Measurements from ENCODE around the gene BCL2L1.

DNA sequence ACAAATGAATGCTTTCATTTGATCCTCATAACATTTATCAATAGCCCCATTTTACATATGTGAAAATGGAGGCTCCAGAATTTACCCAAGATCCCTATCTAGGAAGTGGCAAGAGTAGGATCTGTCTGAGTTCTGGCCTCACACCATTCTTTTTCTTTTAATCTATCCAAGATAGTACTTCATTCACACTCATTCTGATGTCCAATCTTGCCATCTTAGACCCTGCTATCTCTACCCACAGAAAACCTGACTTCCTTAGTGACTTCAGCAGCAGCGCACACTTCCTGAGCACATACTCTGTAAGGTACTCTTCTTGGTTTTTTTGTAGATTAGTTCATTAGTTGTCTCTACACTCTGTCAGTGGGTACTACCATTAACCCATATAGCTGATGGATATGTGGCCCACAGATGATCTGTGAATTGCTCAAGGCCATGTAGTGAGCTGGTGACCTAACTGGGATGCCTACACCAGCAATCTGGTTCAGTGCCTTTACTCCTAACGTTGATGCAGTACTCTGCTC, 48.7 kb downstream of the BCL2L1 start:
- TF ChIP-seq EZH2 (IDR thresholded peaks at IDR 0.05; ENCODE audit: insufficient read depth, poor library complexity, severe bottlenecking) (no peak), EZH2phosphoT487 (IDR thresholded peaks at IDR 0.05; ENCODE audit: insufficient read depth, low read depth) (no peak)
